ENCODE measurements around the gene EGFR.

EGFR gene

DNA sequence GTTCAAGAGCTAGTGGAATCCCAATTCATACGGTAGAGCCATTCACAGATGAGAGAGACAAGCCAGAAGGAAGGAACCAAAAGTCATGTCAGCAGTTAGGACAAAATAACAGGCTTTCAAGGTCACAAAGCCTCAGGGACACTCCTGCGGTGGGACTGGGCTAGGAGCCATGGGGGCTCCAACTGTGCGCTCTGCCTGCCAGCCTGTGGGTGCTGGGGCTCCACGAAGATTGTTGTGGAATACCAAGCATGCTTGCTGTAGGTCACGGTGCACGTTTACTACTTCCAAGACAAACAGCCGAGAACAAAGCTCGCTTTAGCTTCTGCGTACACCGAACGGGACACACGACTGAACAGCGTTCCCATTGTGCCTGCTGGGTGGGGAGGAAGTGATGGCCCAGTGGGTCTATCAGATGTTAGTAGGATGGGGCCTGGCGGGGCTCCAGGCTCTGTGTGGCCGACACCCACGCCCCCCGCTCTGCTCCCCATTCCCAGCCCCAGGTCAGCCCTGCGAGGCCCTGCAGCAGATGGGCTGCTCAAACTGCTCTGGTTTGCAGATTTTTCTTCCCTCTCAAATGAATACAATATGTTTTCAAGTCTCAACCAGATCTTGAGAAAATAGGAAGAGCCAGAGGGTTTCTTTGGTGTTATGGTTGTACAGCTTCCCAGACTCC, 158.9 kb downstream of the EGFR start:
- H3K9me3 Mint-ChIP-seq, result no peaks in the 10 kb centered on the region
- H3K27ac Mint-ChIP-seq, result no peak overlapping the region
- no peaks in the 10 kb centered on the region for H3K36me3 Mint-ChIP-seq (ENCODE audit: low read depth)
- no peaks in the 10 kb centered on the region for H3K27me3 Mint-ChIP-seq
- no peak overlapping the region for H3K4me3 Mint-ChIP-seq
- H3K4me1 Mint-ChIP-seq (ENCODE audit: low read depth), result no peaks in the 10 kb centered on the region

GRCh38 chr7:55178292-55178862, 159.6 kb downstream of the EGFR start:
- H3K4me1 Mint-ChIP-seq (ENCODE audit: low read depth), result no peaks in the 10 kb centered on the region
- H3K27me3 Mint-ChIP-seq, result no peaks in the 10 kb centered on the region
- no peaks in the 10 kb centered on the region for H3K9me3 Mint-ChIP-seq
- H3K27ac Mint-ChIP-seq, result no peak overlapping the region
- no peak overlapping the region for H3K4me3 Mint-ChIP-seq
- H3K36me3 Mint-ChIP-seq (ENCODE audit: low read depth), result no peaks in the 10 kb centered on the region

GRCh38 chr7:55178863-55179773, 160.3 kb downstream of the EGFR start:
- H3K4me1 Mint-ChIP-seq (ENCODE audit: low read depth), result no peaks in the 10 kb centered on the region
- H3K9me3 Mint-ChIP-seq, result no peaks in the 10 kb centered on the region
- H3K27me3 Mint-ChIP-seq, result no peaks in the 10 kb centered on the region

DNA sequence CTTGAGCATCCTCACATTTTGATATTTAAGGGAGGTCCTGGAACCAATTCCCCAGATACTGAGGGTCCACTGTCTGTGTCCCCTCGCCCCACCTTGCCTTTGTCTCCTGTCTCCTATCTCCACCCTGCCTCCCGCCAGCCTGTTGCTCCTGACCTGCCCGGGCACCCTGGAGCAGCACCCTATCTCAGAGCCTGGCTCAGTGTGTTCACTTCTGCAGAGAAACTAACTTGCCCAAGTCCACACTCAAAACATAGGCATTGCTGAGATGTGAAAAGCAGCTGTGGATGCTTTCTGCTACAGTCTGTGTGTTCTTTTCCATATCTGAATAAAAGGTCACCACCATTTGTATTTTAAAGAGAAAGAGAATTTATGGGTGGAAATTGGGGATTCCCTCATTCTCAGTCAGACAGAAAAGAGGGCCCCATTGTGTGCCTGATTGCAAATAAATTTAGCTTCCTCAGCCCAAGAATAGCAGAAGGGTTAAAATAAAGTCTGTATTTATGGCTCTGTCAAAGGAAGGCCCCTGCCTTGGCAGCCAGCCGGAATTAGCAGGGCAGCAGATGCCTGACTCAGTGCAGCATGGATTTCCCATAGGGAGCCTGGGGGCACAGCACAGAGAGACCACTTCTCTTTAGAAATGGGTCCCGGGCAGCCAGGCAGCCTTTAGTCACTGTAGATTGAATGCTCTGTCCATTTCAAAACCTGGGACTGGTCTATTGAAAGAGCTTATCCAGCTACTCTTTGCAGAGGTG, 161.3 kb downstream of the EGFR start:
- no peak overlapping the region for H3K4me3 Mint-ChIP-seq
- H3K9me3 Mint-ChIP-seq, result no peaks in the 10 kb centered on the region
- H3K4me1 Mint-ChIP-seq (ENCODE audit: low read depth), result no peaks in the 10 kb centered on the region

More at GRCh38 chr7:55178863-55179773, 160.3 kb downstream of the EGFR start:
- no peak overlapping the region for H3K27ac Mint-ChIP-seq
- no peaks in the 10 kb centered on the region for H3K36me3 Mint-ChIP-seq (ENCODE audit: low read depth)
- H3K4me3 Mint-ChIP-seq, result no peak overlapping the region

DNA sequence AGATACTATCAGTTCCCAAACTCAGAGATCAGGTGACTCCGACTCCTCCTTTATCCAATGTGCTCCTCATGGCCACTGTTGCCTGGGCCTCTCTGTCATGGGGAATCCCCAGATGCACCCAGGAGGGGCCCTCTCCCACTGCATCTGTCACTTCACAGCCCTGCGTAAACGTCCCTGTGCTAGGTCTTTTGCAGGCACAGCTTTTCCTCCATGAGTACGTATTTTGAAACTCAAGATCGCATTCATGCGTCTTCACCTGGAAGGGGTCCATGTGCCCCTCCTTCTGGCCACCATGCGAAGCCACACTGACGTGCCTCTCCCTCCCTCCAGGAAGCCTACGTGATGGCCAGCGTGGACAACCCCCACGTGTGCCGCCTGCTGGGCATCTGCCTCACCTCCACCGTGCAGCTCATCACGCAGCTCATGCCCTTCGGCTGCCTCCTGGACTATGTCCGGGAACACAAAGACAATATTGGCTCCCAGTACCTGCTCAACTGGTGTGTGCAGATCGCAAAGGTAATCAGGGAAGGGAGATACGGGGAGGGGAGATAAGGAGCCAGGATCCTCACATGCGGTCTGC, 162.2 kb downstream of the EGFR start:
- Mint-ChIP-seq H3K27me3 (no peaks in the 10 kb centered on the region), H3K36me3 (ENCODE audit: low read depth) (no peaks in the 10 kb centered on the region), H3K9me3 (no peaks in the 10 kb centered on the region), H3K4me1 (ENCODE audit: low read depth) (no peaks in the 10 kb centered on the region), H3K27ac (no peak overlapping the region), H3K4me3 (no peak overlapping the region)

More for the DNA sequence above, 161.3 kb downstream of the EGFR start:
- H3K36me3 Mint-ChIP-seq (ENCODE audit: low read depth), result no peaks in the 10 kb centered on the region
- H3K27ac Mint-ChIP-seq, result no peak overlapping the region
- H3K27me3 Mint-ChIP-seq, result no peaks in the 10 kb centered on the region

DNA sequence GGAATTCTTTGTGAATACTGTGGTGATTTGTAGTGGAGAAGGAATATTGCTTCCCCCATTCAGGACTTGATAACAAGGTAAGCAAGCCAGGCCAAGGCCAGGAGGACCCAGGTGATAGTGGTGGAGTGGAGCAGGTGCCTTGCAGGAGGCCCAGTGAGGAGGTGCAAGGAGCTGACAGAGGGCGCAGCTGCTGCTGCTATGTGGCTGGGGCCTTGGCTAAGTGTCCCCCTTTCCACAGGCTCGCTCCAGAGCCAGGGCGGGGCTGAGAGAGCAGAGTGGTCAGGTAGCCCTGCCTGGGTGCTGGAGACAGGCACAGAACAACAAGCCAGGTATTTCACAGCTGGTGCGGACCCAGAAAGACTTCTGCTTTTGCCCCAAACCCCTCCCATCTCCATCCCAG, 162.9 kb downstream of the EGFR start:
- no peaks in the 10 kb centered on the region for H3K4me1 Mint-ChIP-seq (ENCODE audit: low read depth)
- no peaks in the 10 kb centered on the region for H3K9me3 Mint-ChIP-seq
- H3K27me3 Mint-ChIP-seq, result no peaks in the 10 kb centered on the region
- H3K27ac Mint-ChIP-seq, result no peak overlapping the region
- no peak overlapping the region for H3K4me3 Mint-ChIP-seq
- H3K36me3 Mint-ChIP-seq (ENCODE audit: low read depth), result no peaks in the 10 kb centered on the region

DNA sequence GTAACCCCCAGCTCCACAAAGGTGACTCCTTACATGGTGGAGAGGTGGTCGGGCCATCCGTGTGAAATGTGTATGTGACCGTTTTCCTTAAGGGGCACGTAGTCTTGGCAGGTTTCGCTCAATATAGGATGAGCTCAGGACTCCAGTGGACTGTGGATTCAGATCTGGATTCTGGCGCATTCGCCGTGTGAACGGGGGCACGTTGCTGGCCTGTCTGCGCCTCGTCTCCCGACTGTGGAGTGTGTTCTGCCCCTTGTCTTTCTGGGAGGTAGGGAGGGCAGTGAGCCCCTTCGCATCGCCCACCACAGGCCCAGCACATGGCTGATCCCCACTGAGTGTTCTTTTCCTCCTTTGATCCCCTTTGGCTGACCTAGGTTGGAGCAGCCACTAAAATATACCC, 165.1 kb downstream of the EGFR start:
- no peak overlapping the region for H3K27ac Mint-ChIP-seq
- no peak overlapping the region for H3K4me3 Mint-ChIP-seq
- no peaks in the 10 kb centered on the region for H3K27me3 Mint-ChIP-seq
- H3K36me3 Mint-ChIP-seq (ENCODE audit: low read depth), result no peaks in the 10 kb centered on the region
- H3K9me3 Mint-ChIP-seq, result no peaks in the 10 kb centered on the region
- H3K4me1 Mint-ChIP-seq (ENCODE audit: low read depth), result no peaks in the 10 kb centered on the region

DNA sequence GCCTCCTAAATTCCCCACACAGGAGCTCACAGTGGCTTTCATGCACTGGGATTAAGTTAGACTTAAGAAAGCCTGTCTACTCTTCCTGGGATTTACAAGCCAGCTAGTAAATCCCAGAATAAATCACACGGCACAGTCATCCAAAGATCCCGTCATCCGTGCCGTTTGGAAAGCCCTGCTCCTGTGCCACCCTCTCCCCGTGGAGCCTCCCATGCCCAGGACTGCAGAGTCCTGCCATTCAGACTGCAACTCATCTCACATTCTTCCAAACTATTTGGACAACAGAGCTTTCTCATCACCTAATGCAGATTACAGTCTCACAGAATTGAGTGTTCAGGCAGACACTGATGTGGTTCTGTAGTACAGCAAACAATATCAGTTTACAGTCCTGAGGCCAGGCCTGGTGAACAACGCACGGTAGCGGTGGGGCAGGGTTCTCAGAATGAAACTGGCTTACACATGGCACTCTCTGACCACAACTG, 166.5 kb downstream of the EGFR start:
- H3K27ac Mint-ChIP-seq, result no peak overlapping the region
- no peaks in the 10 kb centered on the region for H3K4me1 Mint-ChIP-seq (ENCODE audit: low read depth)
- H3K9me3 Mint-ChIP-seq, result no peaks in the 10 kb centered on the region
- no peak overlapping the region for H3K4me3 Mint-ChIP-seq
- H3K27me3 Mint-ChIP-seq, result peaks cover 6% of the 10 kb centered on the region
- H3K36me3 Mint-ChIP-seq (ENCODE audit: low read depth), result no peaks in the 10 kb centered on the region

DNA sequence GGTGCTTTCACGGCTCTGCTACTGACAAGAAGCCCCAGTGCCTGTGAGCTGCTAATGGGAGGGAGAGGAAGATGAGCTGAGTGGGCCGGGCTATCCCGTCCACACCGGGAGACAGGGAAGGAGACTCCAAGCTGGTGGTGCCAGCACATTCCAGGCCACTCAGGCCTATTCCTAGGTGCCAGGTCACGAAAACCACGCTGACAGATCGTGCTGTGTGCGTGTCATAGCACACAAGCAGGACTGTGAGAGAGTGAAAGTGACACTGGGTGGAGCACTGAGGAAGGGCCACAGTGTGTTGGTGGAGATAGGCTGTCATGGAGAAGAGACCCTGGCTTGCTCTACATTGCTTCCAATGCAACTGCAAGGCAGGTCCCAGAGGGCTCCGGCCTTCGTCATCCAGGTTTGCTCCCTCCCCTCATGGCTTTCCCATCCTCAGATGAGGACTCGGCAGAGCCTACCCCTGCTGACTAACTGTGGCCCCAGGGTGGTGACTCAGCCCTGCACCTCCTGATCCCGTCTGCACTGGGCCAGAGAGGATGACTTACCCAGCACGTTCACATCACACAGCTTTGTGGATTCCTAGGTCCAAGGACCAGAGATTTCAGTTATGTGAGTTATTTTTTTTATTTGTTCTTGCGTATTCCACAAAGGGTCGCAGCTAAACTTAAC, 167.3 kb downstream of the EGFR start:
- Mint-ChIP-seq H3K4me1 (ENCODE audit: low read depth) (no peaks in the 10 kb centered on the region), H3K27ac (no peak overlapping the region), H3K27me3 (peaks cover 6% of the 10 kb centered on the region), H3K36me3 (ENCODE audit: low read depth) (no peaks in the 10 kb centered on the region), H3K4me3 (no peak overlapping the region), H3K9me3 (no peaks in the 10 kb centered on the region)

DNA sequence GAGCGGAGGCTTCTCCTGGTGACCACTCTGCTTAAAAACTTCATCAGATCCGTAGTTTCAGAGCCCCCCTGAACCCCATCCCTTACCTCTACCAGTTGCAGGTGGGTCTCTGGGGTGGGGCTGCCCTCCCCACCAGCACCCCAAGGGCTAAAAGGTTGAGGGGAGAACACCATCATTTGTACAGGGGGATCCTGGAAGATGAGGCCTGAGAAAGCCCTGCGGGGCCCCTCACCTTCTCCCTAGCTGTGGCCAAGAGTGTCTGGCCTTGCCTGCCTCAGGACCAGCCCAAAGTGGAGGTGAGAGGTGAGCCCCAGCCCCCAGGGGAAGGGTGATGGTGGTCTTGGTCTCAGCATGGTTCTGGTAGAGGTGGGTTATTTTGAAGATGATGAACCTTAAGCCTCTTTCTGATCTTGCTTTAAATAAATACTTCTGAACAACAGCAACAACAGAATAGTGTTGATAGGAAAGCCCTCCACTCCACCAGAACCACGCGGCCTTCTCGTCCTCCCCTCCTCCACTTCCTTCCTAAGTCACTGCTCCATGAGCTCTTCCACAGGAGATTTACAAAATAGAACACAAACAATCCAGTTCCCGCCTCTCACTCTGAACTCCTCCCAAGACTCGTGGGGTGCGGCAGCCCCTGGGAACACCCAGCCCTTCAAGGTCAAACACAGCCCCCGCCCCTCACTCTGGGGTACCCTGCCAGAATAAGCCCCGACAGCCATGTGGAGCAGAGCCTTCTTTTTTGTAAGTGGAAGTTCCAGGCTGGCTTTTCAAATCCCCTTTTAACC, 169.1 kb downstream of the EGFR start:
- Mint-ChIP-seq H3K27me3 (peaks cover 6% of the 10 kb centered on the region), H3K4me1 (ENCODE audit: low read depth) (no peaks in the 10 kb centered on the region), H3K36me3 (ENCODE audit: low read depth) (no peaks in the 10 kb centered on the region), H3K9me3 (no peaks in the 10 kb centered on the region), H3K27ac (no peak overlapping the region), H3K4me3 (no peak overlapping the region)

DNA sequence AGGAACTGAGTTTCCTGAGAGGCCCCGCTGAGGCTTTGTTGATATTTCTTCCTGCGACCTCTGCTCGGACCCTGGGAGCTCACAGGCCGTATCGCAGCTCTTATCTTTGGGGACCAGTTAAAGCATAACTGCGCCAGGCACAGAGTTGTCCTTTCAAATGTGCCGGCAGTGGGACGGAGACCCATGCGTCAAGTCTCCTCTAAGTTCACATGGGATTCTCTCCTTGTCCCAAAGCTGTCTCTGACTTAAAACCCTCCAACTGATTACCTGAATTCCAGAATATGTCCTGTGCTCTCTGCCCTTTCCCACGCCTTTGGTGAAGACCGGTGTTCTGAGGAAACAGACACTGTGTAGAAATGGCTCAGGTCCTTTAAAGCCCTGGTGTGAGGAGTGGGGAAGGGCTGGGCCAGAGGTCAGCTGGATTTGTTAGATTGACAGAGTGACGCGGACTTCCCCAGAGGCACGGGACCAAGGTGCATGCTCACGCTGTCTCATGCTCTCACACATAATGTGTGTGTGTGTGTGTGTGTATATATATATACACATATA, 169.8 kb downstream of the EGFR start:
- Mint-ChIP-seq H3K36me3 (ENCODE audit: low read depth) (no peaks in the 10 kb centered on the region), H3K4me1 (ENCODE audit: low read depth) (no peaks in the 10 kb centered on the region), H3K27me3 (peaks cover 6% of the 10 kb centered on the region), H3K4me3 (no peak overlapping the region), H3K9me3 (no peaks in the 10 kb centered on the region), H3K27ac (no peak overlapping the region)

- Mint-ChIP-seq H3K9me3 (no peaks in the 10 kb centered on the region), H3K36me3 (ENCODE audit: low read depth) (no peaks in the 10 kb centered on the region), H3K4me3 (no peak overlapping the region), H3K27ac (no peak overlapping the region), H3K4me1 (ENCODE audit: low read depth) (no peaks in the 10 kb centered on the region), H3K27me3 (peaks cover 6% of the 10 kb centered on the region)
These were observed 170.4 kb downstream of the EGFR start for GRCh38 chr7:55189146-55189766.

DNA sequence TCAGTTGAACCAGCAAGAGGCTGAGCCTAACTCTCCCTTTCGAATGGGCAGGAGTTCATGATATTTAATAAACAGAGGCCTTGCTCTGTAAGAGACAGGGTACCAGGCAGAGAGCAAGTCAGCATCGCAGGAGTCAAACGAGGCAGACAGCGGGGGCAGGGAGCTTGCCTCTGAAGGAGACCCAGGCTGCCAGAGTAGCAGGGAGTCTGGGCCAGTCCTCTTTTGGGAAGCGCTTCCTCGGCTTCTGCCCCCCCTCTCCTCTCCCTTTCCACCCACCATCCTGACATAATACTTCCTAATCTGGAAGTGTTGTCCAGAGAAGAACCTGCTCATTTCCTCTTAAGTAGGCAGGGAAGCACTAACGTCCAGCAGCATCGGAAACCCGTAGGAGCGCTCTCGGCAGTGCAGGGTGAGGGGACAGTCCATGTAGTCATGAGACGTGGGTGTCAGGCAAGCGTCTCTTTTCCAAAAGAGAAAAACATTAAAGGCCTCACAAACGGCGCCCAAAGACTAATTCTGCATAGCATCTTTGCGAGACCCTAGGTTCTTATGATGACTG, 171.1 kb downstream of the EGFR start:
- H3K27me3 Mint-ChIP-seq, result peaks cover 6% of the 10 kb centered on the region
- H3K27ac Mint-ChIP-seq, result no peak overlapping the region
- no peaks in the 10 kb centered on the region for H3K9me3 Mint-ChIP-seq
- H3K4me3 Mint-ChIP-seq, result no peak overlapping the region
- no peaks in the 10 kb centered on the region for H3K36me3 Mint-ChIP-seq (ENCODE audit: low read depth)
- H3K4me1 Mint-ChIP-seq (ENCODE audit: low read depth), result no peaks in the 10 kb centered on the region

All from stimulated activated naive CD8-positive, alpha-beta T cell treated with anti-CD3 and anti-CD28 coated beads, Interleukin-15, Interleukin-2, amounts not matched to agents 100 ng/mL and 50 ng/mL, for 24 hours (primary cell).